M059J (cell line): ENCODE results near the gene GSTA3. TPM values are rescaled to one million over a fixed set of nuclear protein-coding genes. Genes with fewer than 3 reads are reported as not detected.
"Not testable (repeated sequence)": the region's sequence is repeated elsewhere in the genome, so short reads cannot be mapped to it uniquely, and the experiment has no call there.

Experiments used
- DNase-seq: peaks from one replicate; pipeline ENCODE4 v3.0.0-alpha.2; 2012; ENCODE audit warnings: low read depth
- total RNA-seq: library from RNA; depleted of rRNA; stranded (reverse); fragments of >200 nt; shearing (Covaris generic); gene quantifications from 2 replicates; pipeline ENCODE4 v1.2.3, GENCODE V29; 2014; rRNA removed

The GSTA3 gene
- total RNA-seq, 1 experiment from 2014 or later = 2.4 TPM

GRCh38 chr6:52868240-52868639, 41.3 kb downstream of the GSTA3 start:
- no peak for DNase-seq

DNA sequence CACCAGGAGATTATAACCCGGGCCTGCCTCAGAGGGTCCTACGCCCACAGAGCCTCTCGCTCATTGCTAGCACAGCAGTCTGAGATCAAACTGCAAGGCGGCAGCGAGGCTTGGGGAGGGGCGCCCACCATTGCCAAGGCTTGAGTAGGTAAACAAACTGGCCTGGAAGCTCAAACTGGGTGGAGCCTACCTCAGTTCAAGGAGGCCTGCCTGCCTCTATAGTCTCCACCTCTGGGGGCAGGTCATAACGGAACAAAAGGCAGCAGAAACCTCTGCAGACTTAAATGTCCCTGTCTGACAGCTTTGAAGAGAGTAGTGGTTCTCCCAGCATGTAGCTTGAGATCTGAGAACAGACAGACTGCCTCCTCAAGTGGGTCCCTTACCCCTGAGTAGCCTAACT, 48.3 kb downstream of the GSTA3 start:
- DNase-seq = not testable (repeated sequence)

- no peak for DNase-seq
Measured at GRCh38 chr6:52858416-52858815, 51.1 kb downstream of the GSTA3 start.

- DNase-seq = peak; percentile 75
Measured at GRCh38 chr6:52856137-52856536, 53.4 kb downstream of the GSTA3 start.

- no peak for DNase-seq
Measured at GRCh38 chr6:52849137-52849536, 60.4 kb downstream of the GSTA3 start.

Other genes starting within 250 kb of the GSTA3 start
- 124 and 158 TPM in 2 replicates for gene TMEM14A, start 238.6 kb downstream of the GSTA3 start, total RNA-seq
- 0.12 TPM in 1 of 2 replicates, not detected in the other for gene GSTA2, start 146.2 kb downstream of the GSTA3 start, total RNA-seq
- 0.30 and 0.44 TPM in 2 replicates for gene GSTA1, start 105.9 kb downstream of the GSTA3 start, total RNA-seq
- not detected in 2 replicates for gene GSTA5, start 68.9 kb downstream of the GSTA3 start, total RNA-seq
- 26.2 and 28.8 TPM in 2 replicates for gene GSTA4, start 85.6 kb upstream of the GSTA3 start, total RNA-seq
- gene CILK1, start 152.1 kb upstream of the GSTA3 start, total RNA-seq = 19.1 and 28.1 TPM in 2 replicates
- gene FBXO9, start 155.7 kb upstream of the GSTA3 start, total RNA-seq = 45.2 and 80.4 TPM in 2 replicates
- not detected in 2 replicates for gene GCM1, start 239.1 kb upstream of the GSTA3 start, total RNA-seq